ENCODE data around the gene COL4A1. TPM values are rescaled to one million over a fixed set of nuclear protein-coding genes. Genes with fewer than 3 reads are reported as not detected.

Gene COL4A1
- polyA plus RNA-seq, 1 experiment, result 210 TPM

DNA sequence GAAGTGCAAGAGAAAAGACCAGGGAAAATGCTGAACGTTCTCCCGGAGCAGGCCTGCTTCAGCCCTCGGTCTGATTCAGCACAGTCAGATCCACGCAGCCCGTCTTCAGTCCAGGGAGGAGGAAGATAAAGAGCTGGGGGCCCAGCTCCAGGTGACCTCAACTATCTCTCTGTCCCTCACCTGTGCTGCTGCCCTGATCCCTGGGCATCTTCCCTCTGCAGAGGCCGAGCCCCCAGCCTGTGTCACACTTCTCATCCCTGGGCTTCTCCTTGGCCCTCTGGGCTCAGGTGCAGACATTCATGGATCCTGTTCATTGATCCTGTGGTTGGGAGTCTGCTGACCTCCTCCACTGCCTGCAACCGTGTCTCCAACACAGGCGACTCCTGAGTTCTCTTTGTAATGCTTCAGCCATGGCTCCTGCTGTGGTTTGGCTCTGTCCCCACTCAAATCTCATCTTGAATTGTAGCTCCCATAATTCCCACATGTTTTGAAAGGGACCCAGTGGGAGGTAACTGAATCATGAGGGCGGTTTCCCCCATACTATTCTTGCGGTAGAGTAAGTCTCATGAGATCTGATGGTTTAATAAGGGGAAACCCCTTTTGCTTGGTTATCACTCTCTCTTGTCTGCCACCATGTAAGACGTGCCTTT, 28.0 kb upstream of the COL4A1 start:
- ChIA-PET CTCF (no interaction called here), POLR2A (no interaction called here)
- Histone ChIP-seq H3K9me3 (ENCODE audit: control insufficient read depth, insufficient read depth, low read length) (no peaks in the 10 kb centered on the region), H3K27me3 (ENCODE audit: control insufficient read depth, insufficient read depth, low read length) (no peaks in the 10 kb centered on the region), H3K27ac (ENCODE audit: low read depth, low read length) (no peak overlapping the region), H3K4me3 (ENCODE audit: low read depth, low read length) (no peak overlapping the region)
- DNase-seq (ENCODE audit: low read depth, low spot score), result no peak
- TF ChIP-seq, protein P1, sequence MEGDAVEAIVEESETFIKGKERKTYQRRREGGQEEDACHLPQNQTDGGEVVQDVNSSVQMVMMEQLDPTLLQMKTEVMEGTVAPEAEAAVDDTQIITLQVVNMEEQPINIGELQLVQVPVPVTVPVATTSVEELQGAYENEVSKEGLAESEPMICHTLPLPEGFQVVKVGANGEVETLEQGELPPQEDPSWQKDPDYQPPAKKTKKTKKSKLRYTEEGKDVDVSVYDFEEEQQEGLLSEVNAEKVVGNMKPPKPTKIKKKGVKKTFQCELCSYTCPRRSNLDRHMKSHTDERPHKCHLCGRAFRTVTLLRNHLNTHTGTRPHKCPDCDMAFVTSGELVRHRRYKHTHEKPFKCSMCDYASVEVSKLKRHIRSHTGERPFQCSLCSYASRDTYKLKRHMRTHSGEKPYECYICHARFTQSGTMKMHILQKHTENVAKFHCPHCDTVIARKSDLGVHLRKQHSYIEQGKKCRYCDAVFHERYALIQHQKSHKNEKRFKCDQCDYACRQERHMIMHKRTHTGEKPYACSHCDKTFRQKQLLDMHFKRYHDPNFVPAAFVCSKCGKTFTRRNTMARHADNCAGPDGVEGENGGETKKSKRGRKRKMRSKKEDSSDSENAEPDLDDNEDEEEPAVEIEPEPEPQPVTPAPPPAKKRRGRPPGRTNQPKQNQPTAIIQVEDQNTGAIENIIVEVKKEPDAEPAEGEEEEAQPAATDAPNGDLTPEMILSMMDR (IDR thresholded peaks at IDR 0.05; ENCODE audit: low read depth, low read length), result no peak

DNA sequence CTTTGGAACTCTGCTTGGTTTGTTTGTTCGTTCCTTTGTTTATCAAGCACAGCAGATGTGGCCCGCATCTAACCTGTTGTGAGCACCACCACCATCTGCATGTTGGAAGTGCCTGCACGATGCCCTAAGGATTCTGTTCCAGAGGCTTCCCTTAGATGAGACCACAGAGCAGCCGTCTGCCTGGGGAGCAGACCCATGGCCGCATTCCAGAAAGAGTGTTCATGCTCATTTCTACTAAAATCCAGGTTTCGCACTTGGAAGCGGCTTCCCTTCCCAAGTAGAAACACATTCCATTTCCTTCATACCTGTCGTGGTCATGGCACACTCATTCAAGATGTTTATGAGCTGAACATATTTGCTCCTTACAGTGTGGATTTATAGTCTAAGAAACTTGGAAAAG, 27.3 kb upstream of the COL4A1 start:
- TF ChIP-seq, protein P1 (IDR thresholded peaks at IDR 0.05; ENCODE audit: low read depth, low read length), result no peak
- ChIA-PET CTCF (no interaction called here), POLR2A (no interaction called here)
- H3K4me3 ChIP-seq (ENCODE audit: low read depth, low read length), result no peak overlapping the region
- DNase-seq (ENCODE audit: low read depth, low spot score), result no peak
- no peaks in the 10 kb centered on the region for H3K9me3 ChIP-seq (ENCODE audit: control insufficient read depth, insufficient read depth, low read length)
- no peaks in the 10 kb centered on the region for H3K27me3 ChIP-seq (ENCODE audit: control insufficient read depth, insufficient read depth, low read length)
- H3K27ac ChIP-seq (ENCODE audit: low read depth, low read length), result no peak overlapping the region

DNA sequence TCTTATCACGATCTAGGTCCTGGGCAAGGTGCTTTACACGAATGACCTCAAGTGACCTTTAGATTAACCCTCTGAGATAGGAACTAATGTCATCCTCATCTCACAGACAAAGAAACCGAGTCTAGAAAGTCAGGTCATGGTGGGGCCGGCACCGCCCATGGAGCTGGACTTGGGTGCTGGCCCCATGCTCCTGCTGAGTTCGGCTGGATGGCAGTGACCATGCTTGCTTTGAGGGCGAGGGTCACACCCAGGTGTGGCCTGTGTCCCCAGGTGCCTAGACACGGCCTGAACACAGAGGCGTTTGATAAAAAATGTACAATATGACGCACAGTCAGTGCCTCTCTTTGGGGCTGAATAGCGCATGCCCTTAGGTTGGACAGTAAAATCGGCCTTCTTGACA, 26.9 kb upstream of the COL4A1 start:
- no peak overlapping the region for H3K4me3 ChIP-seq (ENCODE audit: low read depth, low read length)
- DNase-seq (ENCODE audit: low read depth, low spot score), result no peak
- ChIA-PET POLR2A (no interaction called here), CTCF (no interaction called here)
- TF ChIP-seq, protein P1 (IDR thresholded peaks at IDR 0.05; ENCODE audit: low read depth, low read length), result no peak
- H3K9me3 ChIP-seq (ENCODE audit: control insufficient read depth, insufficient read depth, low read length), result no peaks in the 10 kb centered on the region
- H3K27ac ChIP-seq (ENCODE audit: low read depth, low read length), result no peak overlapping the region
- no peaks in the 10 kb centered on the region for H3K27me3 ChIP-seq (ENCODE audit: control insufficient read depth, insufficient read depth, low read length)

DNA sequence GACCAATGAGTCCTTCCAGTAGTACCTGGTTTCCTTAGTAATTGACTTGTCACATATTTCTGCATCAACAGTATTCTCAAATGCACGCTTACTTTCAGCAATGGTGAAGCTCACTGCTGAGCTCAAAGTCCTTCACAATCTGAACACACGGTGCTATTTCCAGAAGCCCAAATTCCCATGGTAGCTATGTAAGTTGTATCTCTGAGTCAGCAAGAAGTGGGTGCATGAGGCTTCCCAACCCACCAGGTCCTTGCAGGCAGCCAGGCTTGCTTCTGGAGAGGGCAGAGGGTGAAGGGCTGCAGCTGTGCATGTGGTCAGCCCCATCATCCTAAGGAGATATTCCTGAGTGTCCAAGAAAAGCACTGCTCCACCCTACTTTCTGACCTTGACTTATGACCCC, 25.8 kb upstream of the COL4A1 start:
- TF ChIP-seq, protein P1 (IDR thresholded peaks at IDR 0.05; ENCODE audit: low read depth, low read length), result no peak
- ChIA-PET CTCF (no interaction called here), POLR2A (interaction anchor here (1.1 to 1.5 kb wide), 2 partner anchors 9 to 26 kb away, joined by 4 to 7 read pairs; partner anchors contain the start of genes COL4A1 and COL4A2)
- Histone ChIP-seq H3K27me3 (ENCODE audit: control insufficient read depth, insufficient read depth, low read length) (no peaks in the 10 kb centered on the region), H3K4me3 (ENCODE audit: low read depth, low read length) (no peak overlapping the region), H3K27ac (ENCODE audit: low read depth, low read length) (no peak overlapping the region), H3K9me3 (ENCODE audit: control insufficient read depth, insufficient read depth, low read length) (no peaks in the 10 kb centered on the region)
- DNase-seq (ENCODE audit: low read depth, low spot score), result no peak

DNA sequence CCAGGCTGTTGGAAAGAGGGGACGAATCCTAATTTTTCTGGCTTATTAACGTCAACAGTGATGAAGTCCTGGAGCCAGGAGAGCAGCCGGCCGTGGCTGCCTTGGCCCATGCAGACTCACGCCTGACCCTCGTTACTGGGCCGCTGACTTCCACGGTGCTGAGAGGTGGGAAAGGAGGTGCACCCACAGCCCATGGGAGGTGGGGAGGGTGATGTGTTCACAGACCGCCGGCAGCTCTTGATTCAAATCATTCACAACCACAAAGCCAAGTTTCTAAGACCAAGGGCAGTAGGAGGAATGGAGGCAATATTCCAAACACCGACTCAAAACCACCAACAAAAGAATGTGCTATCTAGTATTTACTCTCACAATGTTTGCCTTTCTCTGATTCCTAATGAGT, 24.4 kb upstream of the COL4A1 start:
- Histone ChIP-seq H3K4me3 (ENCODE audit: low read depth, low read length) (no peak overlapping the region), H3K9me3 (ENCODE audit: control insufficient read depth, insufficient read depth, low read length) (no peaks in the 10 kb centered on the region; the same call in 1 of the 2 replicates), H3K27me3 (ENCODE audit: control insufficient read depth, insufficient read depth, low read length) (no peaks in the 10 kb centered on the region), H3K27ac (ENCODE audit: low read depth, low read length) (peak overlapping the region; percentile 75)
- TF ChIP-seq, protein P1 (IDR thresholded peaks at IDR 0.05; ENCODE audit: low read depth, low read length), result no peak
- POLR2A ChIA-PET, result interaction anchor here (0.6 to 1.5 kb wide), 4 partner anchors 17 to 381 kb away, joined by 4 to 5 read pairs (median 4); no protein-coding TSS in a partner anchor
- CTCF ChIA-PET, result no interaction called here
- no peak for DNase-seq (ENCODE audit: low read depth, low spot score)

All from AG04450 (cell line).